ENCODE data around the gene COQ2.
"Not testable (repeated sequence)": the region's sequence is repeated elsewhere in the genome, so short reads cannot be mapped to it uniquely, and the experiment has no call there.

DNA sequence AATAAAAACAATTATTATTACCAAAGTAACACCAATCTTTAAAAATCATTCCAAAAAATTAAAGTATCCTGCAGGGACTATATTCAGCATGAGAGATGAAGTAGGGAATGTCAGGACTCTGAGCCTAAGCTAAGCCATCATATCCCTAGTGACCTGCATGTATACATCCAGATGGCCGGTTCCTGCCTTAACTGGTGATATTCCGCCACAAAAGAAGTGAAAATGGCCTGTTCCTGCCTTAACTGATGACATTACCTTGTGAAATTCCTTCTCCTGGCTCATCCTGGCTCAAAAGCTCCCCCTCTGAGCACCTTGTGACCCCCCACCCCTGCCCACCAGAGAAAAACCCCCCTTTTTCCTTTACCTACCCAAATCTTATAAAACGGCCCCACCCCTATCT is 50.2 kb downstream of the COQ2 start:
- TF ChIP-seq, protein P1, sequence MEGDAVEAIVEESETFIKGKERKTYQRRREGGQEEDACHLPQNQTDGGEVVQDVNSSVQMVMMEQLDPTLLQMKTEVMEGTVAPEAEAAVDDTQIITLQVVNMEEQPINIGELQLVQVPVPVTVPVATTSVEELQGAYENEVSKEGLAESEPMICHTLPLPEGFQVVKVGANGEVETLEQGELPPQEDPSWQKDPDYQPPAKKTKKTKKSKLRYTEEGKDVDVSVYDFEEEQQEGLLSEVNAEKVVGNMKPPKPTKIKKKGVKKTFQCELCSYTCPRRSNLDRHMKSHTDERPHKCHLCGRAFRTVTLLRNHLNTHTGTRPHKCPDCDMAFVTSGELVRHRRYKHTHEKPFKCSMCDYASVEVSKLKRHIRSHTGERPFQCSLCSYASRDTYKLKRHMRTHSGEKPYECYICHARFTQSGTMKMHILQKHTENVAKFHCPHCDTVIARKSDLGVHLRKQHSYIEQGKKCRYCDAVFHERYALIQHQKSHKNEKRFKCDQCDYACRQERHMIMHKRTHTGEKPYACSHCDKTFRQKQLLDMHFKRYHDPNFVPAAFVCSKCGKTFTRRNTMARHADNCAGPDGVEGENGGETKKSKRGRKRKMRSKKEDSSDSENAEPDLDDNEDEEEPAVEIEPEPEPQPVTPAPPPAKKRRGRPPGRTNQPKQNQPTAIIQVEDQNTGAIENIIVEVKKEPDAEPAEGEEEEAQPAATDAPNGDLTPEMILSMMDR (conservative IDR thresholded peaks at IDR 0.05; ENCODE audit: low read depth, low read length), result not testable (repeated sequence)
- not testable (repeated sequence) for TF ChIP-seq EZH2 (IDR thresholded peaks at IDR 0.05; ENCODE audit: low read length, unreplicated experiment)
